HepG2 (cell line): ENCODE results near the gene STAM. TPM values are rescaled to one million over a fixed set of nuclear protein-coding genes. Genes with fewer than 3 reads are reported as not detected.

Experiments used
- ATF3 ChIP-seq: sonication (generic); formaldehyde crosslinking; IDR thresholded peaks from 2 replicates; pipeline ENCODE4 v1.4.0; 2020; ENCODE audit warnings: missing genetic modification reagents
- E2F5 ChIP-seq: sonication (generic); formaldehyde crosslinking; conservative IDR thresholded peaks from 2 replicates; pipeline ENCODE4 v1.4.0; 2020; ENCODE audit warnings: missing genetic modification reagents
- EZH2 ChIP-seq: conservative IDR thresholded peaks from 2 replicates; pipeline ENCODE4 v1.6.1; 2012; ENCODE audit warnings: mild to moderate bottlenecking, low read depth, low read length, moderate library complexity
- HMGXB3 ChIP-seq: sonication (generic); formaldehyde crosslinking; IDR thresholded peaks from 2 replicates; pipeline ENCODE4 v1.4.0; 2020; ENCODE audit warnings: missing genetic modification reagents, borderline replicate concordance
- MEF2D ChIP-seq: sonication (generic); formaldehyde crosslinking; IDR thresholded peaks from 2 replicates; pipeline ENCODE4 v1.5.1; 2020; ENCODE audit warnings: mild to moderate bottlenecking, missing genetic modification reagents
- NFIC ChIP-seq: IDR thresholded peaks from 2 replicates; pipeline ENCODE4 v1.6.1; 2012; ENCODE audit warnings: mild to moderate bottlenecking, low read length, inconsistent platforms
- PHF21A ChIP-seq: sonication (generic); formaldehyde crosslinking; IDR thresholded peaks from 2 replicates; pipeline ENCODE4 v1.5.0; 2020; ENCODE audit warnings: mild to moderate bottlenecking, missing genetic modification reagents
- POLR2AphosphoS5 ChIP-seq: IDR thresholded peaks from 2 replicates; pipeline ENCODE4 v1.6.1; 2012; ENCODE audit warnings: low read depth, low read length
- SOX5 ChIP-seq: IDR thresholded peaks from 2 replicates; pipeline ENCODE4 v1.6.1; 2016; ENCODE audit warnings: borderline replicate concordance
- SRSF9 ChIP-seq: fragments of 200-400 bp; formaldehyde crosslinking; IDR thresholded peaks from 2 replicates; pipeline ENCODE4 v1.6.1; 2018; ENCODE audit warnings: borderline replicate concordance, mild to moderate bottlenecking, low read depth, low read length; ENCODE audit not compliant: insufficient read depth, poor library complexity, severe bottlenecking
- YEATS2 ChIP-seq: sonication (generic); formaldehyde crosslinking; IDR thresholded peaks from 2 replicates; pipeline ENCODE4 v1.4.0; 2020; ENCODE audit warnings: missing genetic modification reagents, borderline replicate concordance
- ZNF251 ChIP-seq: sonication (generic); formaldehyde crosslinking; IDR thresholded peaks from 2 replicates; pipeline ENCODE4 v1.9.0; 2021; ENCODE audit warnings: mild to moderate bottlenecking, missing genetic modification reagents
- ZNF501 ChIP-seq: sonication (generic); formaldehyde crosslinking; IDR thresholded peaks from 2 replicates; pipeline ENCODE4 v1.5.1; 2020; ENCODE audit warnings: mild to moderate bottlenecking, moderate library complexity, missing genetic modification reagents
- ZNF558 ChIP-seq: sonication (generic); formaldehyde crosslinking; IDR thresholded peaks from 2 replicates; pipeline ENCODE4 v1.9.0; 2022; ENCODE audit warnings: mild to moderate bottlenecking, missing genetic modification reagents, borderline replicate concordance
- ZNF597 ChIP-seq: sonication (generic); formaldehyde crosslinking; IDR thresholded peaks from 2 replicates; pipeline ENCODE4 v1.5.0; 2020; ENCODE audit warnings: missing genetic modification reagents
- ZNF639 ChIP-seq: conservative IDR thresholded peaks from 2 replicates; pipeline ENCODE4 v1.6.1; 2018; ENCODE audit warnings: missing genetic modification reagents
- polyA plus RNA-seq, 8 experiments: library from polyadenylated mRNA; depleted of rRNA in 3 of 8; stranded (reverse) in 7 of 8; unstranded in 1 of 8; fragments of >200 nt; fragmentation: Illumina TruSeq in 4 of 8; extraction: Trizol in 4 of 8; gene quantifications; 2 replicates each; pipeline versions ENCODE4 v1.2.1 to v1.2.3, GENCODE V29; 2011 to 2016; ENCODE audit warnings: low read depth in 4 of 8, missing spikeins in 1 of 8, mixed read lengths in 1 of 8; ENCODE audit not compliant: insufficient read depth in 1 of 8
- total RNA-seq, 5 experiments: library from RNA; depleted of rRNA; stranded (reverse); fragments of >200 nt; fragmentation: Illumina TruSeq; extraction: Trizol; gene quantifications; 2 replicates each; pipeline ENCODE4 v1.2.3, GENCODE V29; 2016; ENCODE audit warnings: low read depth in 1 of 5

Gene STAM
- total and polyA plus RNA-seq, 2 of the 13 experiments (the other 11 are each of a cell fraction or from before 2014, with no cell fraction given) = 19.5 to 25.1 TPM

GRCh38 chr10:17616403-17617030 lies 27.4 kb upstream of the STAM start (continued):
- TF ChIP-seq ZNF558 (CRISPR knock-in tag) = no peak
- peak; percentile 46; the same call in 1 of the 2 replicates for TF ChIP-seq YEATS2 (CRISPR knock-in tag)
- no peak for TF ChIP-seq SOX5
- no peak for TF ChIP-seq E2F5 (CRISPR knock-in tag)
- TF ChIP-seq ZNF251 = no peak
- no peak for TF ChIP-seq POLR2AphosphoS5
- TF ChIP-seq ZNF597 (CRISPR knock-in tag) = no peak
- TF ChIP-seq MEF2D = no peak
- TF ChIP-seq EZH2 = no peak
- TF ChIP-seq SRSF9 = no peak
- no peak for TF ChIP-seq ZNF501 (CRISPR knock-in tag)
- no peak for TF ChIP-seq PHF21A (CRISPR knock-in tag)
- TF ChIP-seq HMGXB3 (CRISPR knock-in tag) = no peak
- TF ChIP-seq ZNF639 (CRISPR knock-in tag) = peak; percentile 72; the same call in 1 of the 2 replicates
- TF ChIP-seq NFIC = no peak
- no peak for TF ChIP-seq ATF3 (CRISPR knock-in tag)
